GM12878 (cell line): Measurements from ENCODE around the gene NNAT. TPM values are rescaled to one million over a fixed set of nuclear protein-coding genes. Genes with fewer than 3 reads are reported as not detected.
"Not testable (repeated sequence)": the region's sequence is repeated elsewhere in the genome, so short reads cannot be mapped to it uniquely, and the experiment has no call there.

Experiments
- ATAC-seq: fragments of 200-7000 bp; cut with Tn5 transposase; 3 replicates; pipeline ENCODE4 v1.9.1; 2020; ENCODE audit warnings: mild to moderate bottlenecking, moderate library complexity
- BruUV-seq: library from RNA; stranded (reverse); fragments of 400-500 nt; replicated peaks from 2 replicates; lab custom pipeline; 2021; lab: Mats Ljungman, UMichigan
- CTCF ChIA-PET: fragments of 300-600 bp; sonication (Branson Sonifier 250); formaldehyde crosslinking; extraction: SDS; loops from one replicate; lab custom pipeline; 2021; ENCODE audit warnings: inconsistent platforms; lab: Yijun Ruan, JAX
- POLR2A ChIA-PET: fragments of 350-600 bp; formaldehyde crosslinking; extraction: SDS; loops from one replicate; lab custom pipeline; 2021; ENCODE audit warnings: inconsistent platforms; lab: Charles Lee
- RAD21 ChIA-PET: fragments of 300-600 bp; sonication (Branson Sonifier 250); formaldehyde crosslinking; loops from one replicate; lab custom pipeline; 2023; ENCODE audit warnings: antibody characterized with exemption; ENCODE audit not compliant: unreplicated experiment; lab: Charles Lee
- SMC1A ChIA-PET: fragments of 300-600 bp; sonication (Branson Sonifier 250); formaldehyde crosslinking; loops from one replicate; lab custom pipeline; 2023; ENCODE audit not compliant: unreplicated experiment, uncharacterized antibody; lab: Charles Lee
- DNase-seq: peaks from one replicate; pipeline ENCODE4 v3.0.0-alpha.2; 2011; ENCODE audit warnings: low read depth, low spot score
- FAIRE-seq: peaks from 3 replicates; lab custom pipeline; 2011; peaks lifted over from hg19 to GRCh38; lab: Jason Lieb, UNC
- H2AFZ ChIP-seq: 2 replicates; pipeline ENCODE4 v1.6.0; 2011; ENCODE audit warnings: low read depth, low read length, control low read depth; ENCODE audit not compliant: control insufficient read depth
- H3K27ac ChIP-seq: 2 replicates; pipeline ENCODE4 v1.5.1; 2011; ENCODE audit warnings: control low read depth; ENCODE audit not compliant: control insufficient read depth, insufficient read depth
- H3K27me3 ChIP-seq, 2 experiments: replicated peaks in 1 of 2; 2 replicates each; pipeline versions ENCODE4 v1.6.0 to v1.6.1; 2011; ENCODE audit warnings: low read length in 1 of 2; ENCODE audit not compliant: control insufficient read depth in 2 of 2, insufficient read depth in 2 of 2
- H3K36me3 ChIP-seq, 2 experiments: 2 replicates each; pipeline ENCODE4 v1.5.1; 2011; ENCODE audit warnings: low read length in 1 of 2; ENCODE audit not compliant: control insufficient read depth in 2 of 2, insufficient read depth in 2 of 2
- H3K4me1 ChIP-seq: 2 replicates; pipeline ENCODE4 v1.6.1; 2011; ENCODE audit warnings: mild to moderate bottlenecking, low read length, moderate library complexity, mixed read lengths; ENCODE audit not compliant: control insufficient read depth, insufficient read depth
- H3K4me2 ChIP-seq: 2 replicates; pipeline ENCODE4 v1.6.0; 2011; ENCODE audit warnings: control low read depth; ENCODE audit not compliant: control insufficient read depth, insufficient read depth
- H3K4me3 ChIP-seq: fragments of 200-600 bp; sonication (generic); 2 replicates; pipeline ENCODE4 v1.5.1; 2016
- H3K79me2 ChIP-seq: 2 replicates; pipeline ENCODE4 v1.6.0; 2011; ENCODE audit warnings: low read length; ENCODE audit not compliant: control insufficient read depth, insufficient read depth
- H3K9ac ChIP-seq: 2 replicates; pipeline ENCODE4 v1.8.0; 2011; ENCODE audit warnings: low read length, control low read depth, mixed read lengths; ENCODE audit not compliant: control insufficient read depth, insufficient read depth
- H3K9me3 ChIP-seq: replicated peaks from 3 replicates; pipeline ENCODE4 v1.5.1; 2011; ENCODE audit warnings: mild to moderate bottlenecking, low read length; ENCODE audit not compliant: control insufficient read depth, insufficient read depth
- H4K20me1 ChIP-seq: 2 replicates; pipeline ENCODE4 v1.6.0; 2011; ENCODE audit not compliant: control insufficient read depth, insufficient read depth
- CBFB ChIP-seq: IDR thresholded peaks from 2 replicates; pipeline ENCODE4 v1.6.1; 2016; ENCODE audit warnings: antibody characterized with exemption, low read depth
- CHD4 ChIP-seq: fragments of 200-600 bp; sonication (generic); IDR thresholded peaks from 2 replicates; pipeline ENCODE4 v1.6.1; 2016; ENCODE audit warnings: mild to moderate bottlenecking
- EED ChIP-seq: sonication (generic); IDR thresholded peaks from 2 replicates; pipeline ENCODE4 v1.6.1; 2016; ENCODE audit warnings: antibody characterized with exemption, low read depth
- IRF4 ChIP-seq: IDR thresholded peaks from 2 replicates; pipeline ENCODE4 v1.6.1; 2011; ENCODE audit warnings: low read depth, low read length
- JUND ChIP-seq: IDR thresholded peaks from 2 replicates; pipeline ENCODE4 v1.6.1; 2012; ENCODE audit warnings: low read depth, mild to moderate bottlenecking, low read length, improper control_type of control experiment, moderate library complexity
- NR2C1 ChIP-seq: fragments of 450-650 bp; IDR thresholded peaks from 2 replicates; pipeline ENCODE4 v1.6.1; 2017; ENCODE audit warnings: antibody characterized with exemption, mild to moderate bottlenecking, moderate library complexity
- NRF1 ChIP-seq: conservative IDR thresholded peaks from 2 replicates; pipeline ENCODE4 v1.6.1; 2011; ENCODE audit warnings: mild to moderate bottlenecking, low read depth, low read length, improper control_type of control experiment
- RBBP5 ChIP-seq: fragments of 200-600 bp; sonication (generic); conservative IDR thresholded peaks from 2 replicates; pipeline ENCODE4 v1.6.1; 2016
- ZBED1 ChIP-seq: IDR thresholded peaks from 2 replicates; pipeline ENCODE4 v1.6.1; 2016; ENCODE audit warnings: borderline replicate concordance
- WGBS: methylation state at CpG from one replicate; pipeline ENCODE4 v1.1.6; 2016; ENCODE audit warnings: low lambda C conversion rate; ENCODE audit not compliant: insufficient replicate concordance, insufficient coverage; ENCODE audit errors: missing lambda C conversion rate; 5-methylcytosine and 5-hydroxymethylcytosine counted together
- in situ Hi-C: fragments of 300-500 bp; cut with MboI; formaldehyde crosslinking; loops from 9 replicates; pipeline ENCODE4 v1.14.3; 2018; ENCODE audit warnings: mixed read lengths
- intact Hi-C: fragments of 100-400 bp; cut with micrococcal nuclease; formaldehyde crosslinking; loops from one replicate; pipeline ENCODE4 v1.14.2; 2022; ENCODE audit not compliant: unreplicated experiment
- polyA plus RNA-seq, 11 experiments: library from polyadenylated mRNA; depleted of rRNA in 4 of 11; unstranded in 6 of 11; stranded (reverse) in 5 of 11; fragments of >200 nt; fragmentation: Nextera tagmentation in 4 of 11; fragmentation: Illumina TruSeq in 1 of 11; extraction: Ambion mirVana in 4 of 11; extraction: Trizol in 1 of 11; gene quantifications; 1 replicate in 1 of 11; 2 replicates in 10 of 11; pipeline versions ENCODE4 v1.2.1 to v1.2.3, GENCODE V29; 2011 to 2016; ENCODE audit warnings: inconsistent platforms in 2 of 11, missing spikeins in 2 of 11, low read depth in 1 of 11
- total RNA-seq, 4 experiments: library from RNA; depleted of rRNA in 3 of 4; stranded (reverse); fragments of >200 nt in 3 of 4; fragmentation: Illumina TruSeq in 1 of 4; extraction: Trizol in 1 of 4; gene quantifications; 2 replicates each; pipeline versions ENCODE4 v1.2.1 to v1.2.3, GENCODE V29; 2013 to 2021
- TF ChIP-seq, protein P1 (sequence below): fragments of 450-650 bp; IDR thresholded peaks from 2 replicates; pipeline ENCODE4 v1.6.1; 2018; ENCODE audit warnings: mild to moderate bottlenecking, low read depth, moderate library complexity; ENCODE audit not compliant: partially characterized antibody

The NNAT gene
- total and polyA plus RNA-seq, 10 of the 15 experiments (the other 5 are each of a cell fraction or from before 2014, with no cell fraction given): 0.22 to 0.99 (median 0.42) TPM; not detected in 7

DNA sequence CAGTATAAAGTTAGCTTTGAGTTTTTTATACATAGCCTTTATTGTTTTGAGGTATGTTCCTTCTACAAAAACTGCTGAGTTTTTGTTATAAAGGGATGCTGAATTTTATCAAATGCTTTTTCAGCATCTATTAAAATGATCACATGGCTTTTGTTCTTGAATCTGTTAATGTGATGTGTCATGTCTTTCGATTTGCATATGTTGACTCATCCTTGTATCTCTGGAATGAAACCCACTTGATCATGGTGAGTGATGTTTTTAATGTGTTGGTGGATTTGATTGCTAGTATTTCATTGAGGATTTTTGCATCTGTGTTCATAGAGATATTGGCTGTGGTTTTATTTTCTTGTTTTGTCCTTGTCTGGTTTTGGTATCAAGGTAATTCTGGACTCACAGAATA, 31.4 kb downstream of the NNAT start:
- in situ Hi-C loops (no loop called here), intact Hi-C loops (no loop called here)
- no peak overlapping the region for H3K27ac ChIP-seq
- no peak overlapping the region for H3K4me3 ChIP-seq
- no peaks in the 10 kb centered on the region for H3K79me2 ChIP-seq
- no peaks in the 10 kb centered on the region for H3K4me1 ChIP-seq
- DNase-seq (no peak), ATAC-seq (no peak), FAIRE-seq (no peak)
- no peaks in the 10 kb centered on the region for H4K20me1 ChIP-seq
- no peak overlapping the region for H3K9ac ChIP-seq
- ChIA-PET SMC1A (no interaction called here), POLR2A (no interaction called here), RAD21 (no interaction called here), CTCF (no interaction called here)
- TF ChIP-seq CBFB (no peak), EED (no peak), RBBP5 (no peak), JUND (no peak), ZBED1 (no peak), NR2C1 (no peak), IRF4 (no peak), NRF1 (no peak), CHD4 (no peak)
- TF ChIP-seq, protein P1, sequence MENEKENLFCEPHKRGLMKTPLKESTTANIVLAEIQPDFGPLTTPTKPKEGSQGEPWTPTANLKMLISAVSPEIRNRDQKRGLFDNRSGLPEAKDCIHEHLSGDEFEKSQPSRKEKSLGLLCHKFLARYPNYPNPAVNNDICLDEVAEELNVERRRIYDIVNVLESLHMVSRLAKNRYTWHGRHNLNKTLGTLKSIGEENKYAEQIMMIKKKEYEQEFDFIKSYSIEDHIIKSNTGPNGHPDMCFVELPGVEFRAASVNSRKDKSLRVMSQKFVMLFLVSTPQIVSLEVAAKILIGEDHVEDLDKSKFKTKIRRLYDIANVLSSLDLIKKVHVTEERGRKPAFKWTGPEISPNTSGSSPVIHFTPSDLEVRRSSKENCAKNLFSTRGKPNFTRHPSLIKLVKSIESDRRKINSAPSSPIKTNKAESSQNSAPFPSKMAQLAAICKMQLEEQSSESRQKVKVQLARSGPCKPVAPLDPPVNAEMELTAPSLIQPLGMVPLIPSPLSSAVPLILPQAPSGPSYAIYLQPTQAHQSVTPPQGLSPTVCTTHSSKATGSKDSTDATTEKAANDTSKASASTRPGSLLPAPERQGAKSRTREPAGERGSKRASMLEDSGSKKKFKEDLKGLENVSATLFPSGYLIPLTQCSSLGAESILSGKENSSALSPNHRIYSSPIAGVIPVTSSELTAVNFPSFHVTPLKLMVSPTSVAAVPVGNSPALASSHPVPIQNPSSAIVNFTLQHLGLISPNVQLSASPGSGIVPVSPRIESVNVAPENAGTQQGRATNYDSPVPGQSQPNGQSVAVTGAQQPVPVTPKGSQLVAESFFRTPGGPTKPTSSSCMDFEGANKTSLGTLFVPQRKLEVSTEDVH: no peak
- H3K36me3 ChIP-seq: no peaks in the 10 kb centered on the region
- BruUV-seq: no TSS peak
- no peak overlapping the region for H2AFZ ChIP-seq
- H3K4me2 ChIP-seq: no peak overlapping the region
- peaks cover 0 to 2% of the 10 kb centered on the region in 2 experiments; a peak in 2 of 4 replicates for H3K27me3 ChIP-seq
- no peaks in the 10 kb centered on the region for H3K9me3 ChIP-seq
- WGBS: 0% methylated on average over 1 of the region's 1 CpG

DNA sequence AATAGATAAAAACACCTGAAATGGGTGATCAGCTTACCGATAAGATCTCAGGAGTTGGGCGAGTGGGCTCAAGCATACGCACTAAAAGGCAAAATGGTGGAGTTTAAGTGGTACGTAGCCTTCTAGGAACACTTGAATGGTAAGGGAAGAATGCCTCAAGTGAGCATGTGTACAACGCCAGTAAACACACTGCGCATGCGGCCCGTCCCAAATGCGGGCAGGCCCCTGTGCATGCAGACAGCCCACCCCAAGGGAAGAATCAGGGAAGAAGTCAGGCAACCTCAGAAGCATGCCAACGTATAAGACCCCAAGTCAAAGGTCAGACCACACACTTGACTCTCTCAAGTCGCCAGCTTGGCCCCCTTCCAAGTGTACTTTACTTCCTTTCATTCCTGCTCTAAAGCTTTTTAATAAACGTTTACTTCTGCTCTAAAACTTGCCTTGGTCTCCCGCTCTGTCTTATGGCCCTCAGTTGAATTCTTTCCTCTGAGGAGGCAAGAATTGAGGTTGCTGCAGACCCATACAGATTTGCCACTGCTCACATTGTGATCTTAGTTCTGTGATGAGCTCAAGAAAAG, 33.8 kb downstream of the NNAT start:
- H2AFZ ChIP-seq, H3K27me3 ChIP-seq, DNase-seq, H3K4me3 ChIP-seq, FAIRE-seq, H3K9ac ChIP-seq, H3K27ac ChIP-seq, ATAC-seq, H3K36me3 ChIP-seq, H3K9me3 ChIP-seq, H3K79me2 ChIP-seq, POLR2A ChIA-PET, H3K4me1 ChIP-seq, BruUV-seq, H3K4me2 ChIP-seq, H4K20me1 ChIP-seq, RAD21 ChIA-PET, intact Hi-C loops, in situ Hi-C loops: not testable (repeated sequence)
- WGBS: 59% methylated on average over 13 of the region's 13 CpGs
- ChIA-PET SMC1A (interaction anchor here (0.6 to 1.6 kb wide), 2 partner anchors 16 to 606 kb away, joined by 3 to 6 read pairs; no protein-coding TSS in a partner anchor), CTCF (interaction anchor here (0.5 kb wide), 1 partner anchor 727 kb away, joined by 4 read pairs; no protein-coding TSS in a partner anchor)
